ENCODE data around the gene SKI. TPM values are rescaled to one million over a fixed set of nuclear protein-coding genes. Genes with fewer than 3 reads are reported as not detected.
A peak's percentile ranks its signal among the peaks of the same experiment; 100 is the strongest.

Gene SKI
- total and polyA plus RNA-seq, 9 of the 15 experiments (the other 6 are each of a cell fraction or from before 2014, with no cell fraction given), result 0.10 to 60.5 (median 4.6) TPM

- no peak for TF ChIP-seq FOXO4 (CRISPR knock-in tag; IDR thresholded peaks at IDR 0.05)
- TF ChIP-seq CXXC5 (CRISPR knock-in tag; IDR thresholded peaks at IDR 0.05), result peak; percentile 91
- no peak for TF ChIP-seq TAF15 (IDR thresholded peaks at IDR 0.05; ENCODE audit: low read depth, low read length)
- no peak for TF ChIP-seq BCLAF1 (IDR thresholded peaks at IDR 0.05; ENCODE audit: borderline replicate concordance in 1 of 2, control insufficient read depth in 1 of 2, low read depth in 2 of 2, low read length in 1 of 2)
- peak; percentile 45 for TF ChIP-seq CHD1 (IDR thresholded peaks at IDR 0.05; ENCODE audit: low read length)
- TF ChIP-seq CEBPB (tag; IDR thresholded peaks at IDR 0.05), result peak; percentile 88
- TF ChIP-seq SMAD1 (IDR thresholded peaks at IDR 0.05; ENCODE audit: low read depth, low read length, partially characterized antibody), result no peak
- TF ChIP-seq ZNF395 (CRISPR knock-in tag; IDR thresholded peaks at IDR 0.05), result no peak; the same call in 1 of the 2 replicates
Observed at GRCh38 chr1:2189459-2190425, 38.4 kb upstream of the SKI start (continued).

All from K562 (cell line).